Central memory CD8-positive, alpha-beta T cell (primary cell): ENCODE data around the gene PNPLA2.

ENCODE experiments used
- ATAC-seq: fragments of 150-1000 bp; cut with Tn5 transposase; replicated peaks from 2 replicates; pipeline ENCODE4 v1.10.0; 2022; ENCODE audit warnings: mild to moderate bottlenecking, moderate FRiP score, moderate number of reproducible peaks; ENCODE audit not compliant: poor library complexity, severe bottlenecking; ENCODE audit errors: extremely low read depth
- DNase-seq, 2 donors: peaks; one replicate each; pipeline ENCODE4 v3.0.0; 2021; ENCODE audit warnings: low spot score in 2 of 2
- H3K27ac Mint-ChIP-seq: one replicate; pipeline ENCODE4 v1.8.0; 2022; ENCODE audit warnings: low read depth, mild to moderate bottlenecking, moderate library complexity, mixed read lengths
- H3K27me3 Mint-ChIP-seq: one replicate; pipeline ENCODE4 v1.8.0; 2022; ENCODE audit warnings: mixed read lengths
- H3K36me3 Mint-ChIP-seq: one replicate; pipeline ENCODE4 v1.8.0; 2022; ENCODE audit warnings: mild to moderate bottlenecking, moderate library complexity, mixed read lengths; ENCODE audit not compliant: insufficient read depth
- H3K4me1 Mint-ChIP-seq: one replicate; pipeline ENCODE4 v1.8.0; 2022; ENCODE audit warnings: mixed read lengths
- H3K4me3 Mint-ChIP-seq: one replicate; pipeline ENCODE4 v1.8.0; 2022; ENCODE audit warnings: mild to moderate bottlenecking, moderate library complexity, mixed read lengths
- H3K9me3 Mint-ChIP-seq: one replicate; pipeline ENCODE4 v1.8.0; 2022; ENCODE audit warnings: mixed read lengths

Gene PNPLA2

DNA sequence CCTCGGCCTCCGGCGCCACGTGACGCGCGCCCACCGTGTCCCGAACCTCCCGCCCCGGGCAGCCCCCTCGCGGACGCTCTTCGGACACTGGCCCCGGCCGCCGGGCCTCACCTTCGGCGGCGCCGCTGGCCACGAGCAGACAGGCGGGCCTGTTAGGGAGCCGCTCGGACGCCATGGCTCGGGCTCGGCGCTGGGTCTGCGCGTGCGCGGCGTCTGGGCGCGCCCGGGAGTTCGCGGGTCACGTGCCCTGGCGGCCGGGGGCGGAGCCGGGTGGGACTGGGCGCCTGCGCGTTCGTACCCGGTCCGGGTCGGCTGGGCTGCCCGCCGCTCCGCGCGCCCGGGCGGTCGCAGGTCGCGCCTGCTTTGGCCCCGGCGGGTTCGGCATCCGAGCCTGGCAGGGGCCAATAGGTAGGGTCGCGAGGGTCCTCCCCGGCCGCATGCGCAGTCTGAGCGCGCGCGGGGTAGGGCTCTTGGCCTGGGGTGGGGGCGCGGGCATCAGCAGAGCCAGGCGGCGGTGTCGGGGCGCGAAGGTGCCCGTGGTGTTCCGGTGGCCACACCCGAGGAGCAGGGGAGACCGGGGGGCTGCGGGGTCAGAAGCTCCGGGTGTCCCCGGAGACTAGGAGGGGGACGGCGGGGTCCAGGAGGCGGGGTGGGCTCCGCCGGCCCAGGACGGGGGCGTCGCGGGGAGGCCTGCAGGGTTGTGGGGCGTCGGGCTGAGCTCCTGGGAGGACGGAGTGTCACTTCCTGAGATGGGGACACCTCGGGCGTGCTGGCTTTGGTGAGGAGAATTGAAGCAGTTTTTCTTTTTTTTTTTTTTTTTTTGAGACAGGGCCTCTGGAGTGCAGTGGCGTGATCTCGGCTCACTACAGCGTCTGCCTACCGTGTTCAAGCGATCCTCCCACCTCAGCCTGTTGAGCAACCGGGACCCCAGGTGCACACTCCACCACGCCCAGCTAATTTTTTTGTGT is 41.1 kb upstream of the PNPLA2 start, which contains the start of gene GATD1:
TSS of gene GATD1 (minus strand) at position 200 of the 968 bp plus-strand sequence. CDS start at position 175, 25 bp downstream.
- Mint-ChIP-seq H3K36me3 (peaks cover 4% of the 10 kb centered on the region), H3K4me1 (peaks cover 19% of the 10 kb centered on the region)
- DNase-seq: peak; percentile 89 to 92

GRCh38 chr11:778976-779954 is 39.4 kb upstream of the PNPLA2 start:
- H3K36me3 Mint-ChIP-seq: peaks cover 7% of the 10 kb centered on the region
- peaks cover 13% of the 10 kb centered on the region for H3K4me1 Mint-ChIP-seq
- peak overlapping the region; percentile 76 for H3K4me3 Mint-ChIP-seq
- H3K9me3 Mint-ChIP-seq: no peaks in the 10 kb centered on the region
- no peak overlapping the region for H3K27ac Mint-ChIP-seq
- ATAC-seq (no peak), DNase-seq (no peak)
- H3K27me3 Mint-ChIP-seq: no peaks in the 10 kb centered on the region

More for the DNA sequence above, 41.1 kb upstream of the PNPLA2 start, which contains the start of gene GATD1:
- Mint-ChIP-seq H3K27ac (peak within 1 kb of the TSS; percentile 71), H3K9me3 (no peaks in the 10 kb centered on the region), H3K27me3 (no peaks in the 10 kb centered on the region), H3K4me3 (peak within 1 kb of the TSS; percentile 76)
- peak; percentile 88 for ATAC-seq

- Mint-ChIP-seq H3K4me1 (peaks cover 13% of the 10 kb centered on the region), H3K27ac (no peak overlapping the region), H3K4me3 (no peak overlapping the region), H3K9me3 (no peaks in the 10 kb centered on the region), H3K27me3 (no peaks in the 10 kb centered on the region), H3K36me3 (peaks cover 7% of the 10 kb centered on the region)
- no peak for DNase-seq
- no peak for ATAC-seq
These were observed 38.7 kb upstream of the PNPLA2 start for GRCh38 chr11:779955-780532.

- no peak overlapping the region for H3K27ac Mint-ChIP-seq
- ATAC-seq (no peak), DNase-seq (no peak)
- no peaks in the 10 kb centered on the region for H3K9me3 Mint-ChIP-seq
- no peak overlapping the region for H3K4me3 Mint-ChIP-seq
- H3K27me3 Mint-ChIP-seq: no peaks in the 10 kb centered on the region
- peaks cover 6% of the 10 kb centered on the region for H3K4me1 Mint-ChIP-seq
- peaks cover 6% of the 10 kb centered on the region for H3K36me3 Mint-ChIP-seq
These were observed 36.2 kb upstream of the PNPLA2 start for GRCh38 chr11:782264-783174.

GRCh38 chr11:783581-784015 is 35.1 kb upstream of the PNPLA2 start:
- no peaks in the 10 kb centered on the region for H3K9me3 Mint-ChIP-seq
- ATAC-seq (no peak), DNase-seq (no peak)
- peaks cover 4% of the 10 kb centered on the region for H3K36me3 Mint-ChIP-seq
- H3K27me3 Mint-ChIP-seq: no peaks in the 10 kb centered on the region
- peaks cover 6% of the 10 kb centered on the region for H3K4me1 Mint-ChIP-seq
- no peak overlapping the region for H3K27ac Mint-ChIP-seq
- no peak overlapping the region for H3K4me3 Mint-ChIP-seq

- Mint-ChIP-seq H3K36me3 (peaks cover 8% of the 10 kb centered on the region), H3K27ac (no peak overlapping the region), H3K27me3 (no peaks in the 10 kb centered on the region), H3K9me3 (no peaks in the 10 kb centered on the region), H3K4me1 (peaks cover 6% of the 10 kb centered on the region), H3K4me3 (no peak overlapping the region)
- DNase-seq (no peak), ATAC-seq (no peak)
These were observed 32.3 kb upstream of the PNPLA2 start for GRCh38 chr11:786235-787083.

- H3K36me3 Mint-ChIP-seq: peaks cover 9% of the 10 kb centered on the region
- DNase-seq: no peak
- no peaks in the 10 kb centered on the region for H3K9me3 Mint-ChIP-seq
- H3K27me3 Mint-ChIP-seq: no peaks in the 10 kb centered on the region
- H3K4me1 Mint-ChIP-seq: peaks cover 6% of the 10 kb centered on the region
- H3K27ac Mint-ChIP-seq: no peak overlapping the region
- ATAC-seq: no peak
- no peak overlapping the region for H3K4me3 Mint-ChIP-seq
These were observed 31.5 kb upstream of the PNPLA2 start for GRCh38 chr11:787084-787675.

DNA sequence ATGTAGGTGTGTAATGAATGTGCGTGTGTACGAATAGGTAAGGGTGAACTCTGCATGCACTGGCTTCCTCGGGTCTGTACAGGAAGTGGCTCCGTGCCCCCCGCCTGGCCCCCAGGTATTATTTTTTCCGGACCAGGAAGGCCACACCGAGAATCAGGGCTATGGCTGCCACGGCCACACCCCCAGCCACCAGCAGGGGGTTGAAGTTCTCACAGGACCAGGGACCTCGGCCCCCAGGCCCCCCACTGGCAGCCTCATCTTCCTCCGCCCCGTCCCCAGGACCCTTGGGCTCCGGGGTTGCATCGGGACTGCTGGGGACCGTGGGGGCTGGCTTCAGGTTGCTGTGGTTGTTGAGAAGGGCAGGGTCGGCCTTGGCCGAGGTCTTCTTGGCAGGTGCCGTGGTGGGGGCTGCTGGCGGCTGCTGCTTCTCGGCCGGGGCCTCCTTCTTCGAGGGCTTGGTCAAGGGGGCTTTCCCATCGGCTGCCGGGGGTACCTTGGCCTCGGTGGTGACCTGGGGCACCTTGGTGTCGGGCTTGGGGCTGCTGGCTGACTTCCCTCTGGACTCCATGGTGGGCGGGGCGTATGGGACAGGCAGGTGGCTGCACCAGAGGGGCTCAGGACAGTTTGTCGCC is 30.6 kb upstream of the PNPLA2 start:
- Mint-ChIP-seq H3K27me3 (no peaks in the 10 kb centered on the region), H3K9me3 (no peaks in the 10 kb centered on the region), H3K27ac (no peak overlapping the region), H3K36me3 (peaks cover 12% of the 10 kb centered on the region), H3K4me3 (no peak overlapping the region), H3K4me1 (peaks cover 6% of the 10 kb centered on the region)
- ATAC-seq (no peak), DNase-seq (no peak)

DNA sequence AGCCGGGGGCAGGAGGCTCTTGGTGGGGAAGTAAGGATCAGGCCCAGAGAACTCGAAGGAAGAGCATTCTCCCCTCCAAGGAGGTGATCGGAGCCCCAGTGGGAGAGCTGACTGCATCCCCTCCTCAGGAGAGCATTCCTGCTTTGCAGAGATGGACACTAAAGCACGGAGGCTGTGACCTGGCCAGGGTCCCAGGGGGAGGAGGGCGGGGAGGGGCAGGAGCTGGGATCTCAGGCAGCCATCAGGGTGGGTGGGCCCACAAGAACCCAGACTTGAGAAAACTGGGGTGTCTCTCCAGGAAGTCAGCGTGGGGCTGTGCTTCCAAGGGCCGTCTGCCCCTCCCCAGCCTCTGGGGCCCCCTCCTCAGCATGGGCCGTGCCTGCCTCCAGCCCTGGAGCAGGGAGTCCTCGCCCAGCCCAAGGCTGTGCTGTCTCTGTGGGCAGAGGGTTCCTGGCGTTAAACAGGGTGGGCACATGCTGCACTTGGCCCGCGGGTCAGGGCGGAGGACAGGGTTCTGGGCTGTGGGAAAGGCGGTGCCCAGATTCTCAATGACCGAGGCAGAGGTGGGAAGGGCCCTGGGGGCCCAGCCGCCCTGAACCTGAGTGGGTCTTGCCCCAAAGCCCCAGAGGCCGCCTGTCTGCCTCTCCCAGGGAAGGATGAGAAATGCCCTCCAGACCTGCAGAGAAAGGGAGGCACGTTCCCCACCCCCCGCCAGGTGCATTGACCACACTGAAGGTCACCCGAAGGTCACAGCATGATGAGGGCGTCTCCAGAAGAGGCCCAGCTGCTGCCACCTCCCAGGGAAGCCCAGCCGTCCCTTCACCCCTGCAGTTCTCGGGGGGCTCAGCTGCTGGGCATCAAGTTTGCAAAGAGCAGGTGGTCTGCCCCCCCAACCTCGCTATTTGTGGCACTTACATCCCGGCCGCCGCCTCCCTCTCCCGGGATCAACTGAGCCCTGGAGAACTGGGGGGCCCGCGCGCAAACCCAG is 29.5 kb upstream of the PNPLA2 start:
- H3K4me1 Mint-ChIP-seq: peaks cover 6% of the 10 kb centered on the region
- no peaks in the 10 kb centered on the region for H3K9me3 Mint-ChIP-seq
- DNase-seq: no peak
- no peak for ATAC-seq
- no peaks in the 10 kb centered on the region for H3K27me3 Mint-ChIP-seq
- H3K36me3 Mint-ChIP-seq: peaks cover 11% of the 10 kb centered on the region
- H3K27ac Mint-ChIP-seq: no peak overlapping the region
- no peak overlapping the region for H3K4me3 Mint-ChIP-seq
